IMR-90 (cell line): ENCODE measurements around the gene FOXO3. TPM values are rescaled to one million over a fixed set of nuclear protein-coding genes. Genes with fewer than 3 reads are reported as not detected.

ENCODE experiments used
- ATAC-seq: fragments of 200-7000 bp; cut with Tn5 transposase; 2 replicates; pipeline ENCODE4 v1.9.1; 2020; ENCODE audit warnings: low read depth, mild to moderate bottlenecking, moderate library complexity
- BruUV-seq: library from RNA; stranded (reverse); fragments of 400-500 nt; replicated peaks from 2 replicates; lab custom pipeline; 2021; lab: Mats Ljungman, UMichigan
- CTCF ChIA-PET: fragments of 300-600 bp; formaldehyde crosslinking; extraction: SDS; loops from one replicate; lab custom pipeline; 2021; ENCODE audit warnings: antibody characterized with exemption; lab: Yijun Ruan, JAX
- POLR2A ChIA-PET: fragments of 300-600 bp; sonication (Branson Sonifier 250); formaldehyde crosslinking; loops from one replicate; lab custom pipeline; 2022; ENCODE audit warnings: antibody characterized with exemption; ENCODE audit not compliant: unreplicated experiment; lab: Charles Lee
- DNase-seq: peaks from one replicate; pipeline ENCODE4 v3.0.0; 2013
- H2AFZ ChIP-seq: replicated peaks from 2 replicates; pipeline ENCODE3; 2013; ENCODE audit warnings: low read length, mild to moderate bottlenecking; ENCODE audit not compliant: poor library complexity
- H2AK5ac ChIP-seq: 2 replicates; pipeline ENCODE4 v1.6.1; 2013; ENCODE audit warnings: low read depth, low read length, inconsistent platforms
- H2AK9ac ChIP-seq: replicated peaks from 2 replicates; pipeline ENCODE3; 2013; ENCODE audit warnings: mild to moderate bottlenecking, low read depth, low read length, moderate library complexity; ENCODE audit not compliant: poor library complexity
- H2BK120ac ChIP-seq: 2 replicates; pipeline ENCODE4 v1.6.1; 2013; ENCODE audit warnings: low read depth, low read length, inconsistent platforms
- H2BK15ac ChIP-seq: 3 replicates; pipeline ENCODE4 v1.6.1; 2013; ENCODE audit warnings: low read depth, low read length, inconsistent platforms
- H2BK20ac ChIP-seq: 2 replicates; pipeline ENCODE4 v1.6.1; 2013; ENCODE audit warnings: low read depth, mild to moderate bottlenecking, inconsistent platforms, low read length, moderate library complexity
- H2BK5ac ChIP-seq: 2 replicates; pipeline ENCODE4 v1.6.1; 2013; ENCODE audit warnings: mild to moderate bottlenecking, low read depth, low read length, inconsistent platforms; ENCODE audit not compliant: poor library complexity, severe bottlenecking
- H3K14ac ChIP-seq: replicated peaks from 2 replicates; pipeline ENCODE4 v1.6.1; 2013; ENCODE audit warnings: low read depth, low read length, inconsistent platforms
- H3K18ac ChIP-seq: 2 replicates; pipeline ENCODE4 v1.6.1; 2013; ENCODE audit warnings: low read depth, low read length, control low read depth
- H3K23ac ChIP-seq: 2 replicates; pipeline ENCODE4 v1.6.1; 2013; ENCODE audit warnings: low read depth, low read length, inconsistent platforms
- H3K27ac ChIP-seq: 2 replicates; pipeline ENCODE4 v1.5.1; 2013; ENCODE audit warnings: mild to moderate bottlenecking, control low read depth, low read length; ENCODE audit not compliant: insufficient read depth
- H3K27me3 ChIP-seq: 2 replicates; pipeline ENCODE4 v1.6.1; 2013; ENCODE audit warnings: low read length; ENCODE audit not compliant: control insufficient read depth, insufficient read depth
- H3K36me3 ChIP-seq: 2 replicates; pipeline ENCODE4 v1.6.1; 2013; ENCODE audit warnings: low read length, mixed read lengths; ENCODE audit not compliant: control insufficient read depth, insufficient read depth
- H3K4ac ChIP-seq: 2 replicates; pipeline ENCODE4 v1.6.1; 2013; ENCODE audit warnings: low read depth, low read length, inconsistent platforms
- H3K4me1 ChIP-seq: 2 replicates; pipeline ENCODE4 v1.6.1; 2013; ENCODE audit warnings: low read length, mixed read lengths; ENCODE audit not compliant: control insufficient read depth, insufficient read depth
- H3K4me2 ChIP-seq: 2 replicates; pipeline ENCODE4 v1.6.1; 2013; ENCODE audit warnings: low read depth, mild to moderate bottlenecking, control low read depth, low read length, moderate library complexity
- H3K4me3 ChIP-seq: 2 replicates; pipeline ENCODE4 v1.5.1; 2013; ENCODE audit warnings: low read depth, mild to moderate bottlenecking, control low read depth, low read length, moderate library complexity; ENCODE audit not compliant: insufficient read depth
- H3K56ac ChIP-seq: 2 replicates; pipeline ENCODE4 v1.6.1; 2013; ENCODE audit warnings: low read length, inconsistent platforms; ENCODE audit not compliant: insufficient read depth; ENCODE audit errors: extremely low read depth
- H3K79me1 ChIP-seq, 2 experiments: 2 replicates each; pipeline ENCODE4 v1.6.1; 2013; ENCODE audit warnings: low read length in 2 of 2, inconsistent platforms in 1 of 2, low read depth in 1 of 2
- H3K9ac ChIP-seq: 2 replicates; pipeline ENCODE4 v1.6.1; 2013; ENCODE audit warnings: low read depth, low read length, control low read depth
- H3K9me1 ChIP-seq: 2 replicates; pipeline ENCODE4 v1.6.1; 2013; ENCODE audit warnings: low read length, inconsistent platforms; ENCODE audit not compliant: insufficient read depth
- H3K9me3 ChIP-seq: 2 replicates; pipeline ENCODE4 v1.6.1; 2013; ENCODE audit warnings: low read length; ENCODE audit not compliant: control insufficient read depth, insufficient read depth
- H4K20me1 ChIP-seq: 2 replicates; pipeline ENCODE4 v1.6.1; 2013; ENCODE audit warnings: low read length, inconsistent platforms; ENCODE audit not compliant: insufficient read depth
- H4K5ac ChIP-seq: 2 replicates; pipeline ENCODE4 v1.6.1; 2013; ENCODE audit warnings: mild to moderate bottlenecking, low read depth, low read length, control low read depth
- H4K8ac ChIP-seq, 2 experiments: 2 replicates each; pipeline ENCODE4 v1.6.1; 2013; ENCODE audit warnings: low read depth in 2 of 2, low read length in 2 of 2, control low read depth in 1 of 2, inconsistent platforms in 1 of 2
- H4K91ac ChIP-seq: 2 replicates; pipeline ENCODE4 v1.6.1; 2013; ENCODE audit warnings: low read depth, low read length, inconsistent platforms; ENCODE audit not compliant: insufficient read depth
- BHLHE40 ChIP-seq: fragments of 150-350 bp; IDR thresholded peaks from 2 replicates; pipeline ENCODE4 v1.6.1; 2016; ENCODE audit warnings: mild to moderate bottlenecking, low read depth, low read length
- CEBPB ChIP-seq: IDR thresholded peaks from 2 replicates; pipeline ENCODE4 v1.6.1; 2012; ENCODE audit warnings: low read depth, low read length, improper control_type of control experiment
- CHD1 ChIP-seq: IDR thresholded peaks from 2 replicates; pipeline ENCODE4 v1.6.1; 2012; ENCODE audit warnings: low read depth, low read length, improper control_type of control experiment
- ELK1 ChIP-seq: fragments of 150-350 bp; IDR thresholded peaks from 2 replicates; pipeline ENCODE4 v1.6.1; 2016; ENCODE audit warnings: low read depth, mild to moderate bottlenecking, low read length, moderate library complexity, borderline replicate concordance
- FOS ChIP-seq: fragments of 150-350 bp; IDR thresholded peaks from 2 replicates; pipeline ENCODE4 v1.6.1; 2016; ENCODE audit warnings: low read depth, low read length
- MAFK ChIP-seq: IDR thresholded peaks from 2 replicates; pipeline ENCODE4 v1.6.1; 2012; ENCODE audit warnings: low read depth, low read length, improper control_type of control experiment
- MAZ ChIP-seq: IDR thresholded peaks from 2 replicates; pipeline ENCODE4 v1.6.1; 2012; ENCODE audit warnings: low read depth, mild to moderate bottlenecking, low read length, improper control_type of control experiment, moderate library complexity, borderline replicate concordance
- MXI1 ChIP-seq: IDR thresholded peaks from 2 replicates; pipeline ENCODE4 v1.6.1; 2012; ENCODE audit warnings: low read depth, mild to moderate bottlenecking, low read length, moderate library complexity, borderline replicate concordance
- NFE2L2 ChIP-seq: fragments of 150-350 bp; IDR thresholded peaks from 2 replicates; pipeline ENCODE4 v1.6.1; 2016; ENCODE audit warnings: low read depth, mild to moderate bottlenecking, low read length
- POLR2A ChIP-seq: IDR thresholded peaks from 2 replicates; pipeline ENCODE4 v1.6.1; 2012; ENCODE audit warnings: mild to moderate bottlenecking, low read depth, low read length
- RAD21 ChIP-seq: IDR thresholded peaks from 2 replicates; pipeline ENCODE4 v1.6.1; 2012; ENCODE audit warnings: low read length, improper control_type of control experiment
- RCOR1 ChIP-seq: IDR thresholded peaks from 2 replicates; pipeline ENCODE4 v1.6.1; 2012; ENCODE audit warnings: mild to moderate bottlenecking, low read length, improper control_type of control experiment; ENCODE audit not compliant: insufficient replicate concordance
- RFX5 ChIP-seq: IDR thresholded peaks from 2 replicates; pipeline ENCODE4 v1.8.0; 2012; ENCODE audit warnings: low read depth, mild to moderate bottlenecking, low read length, moderate library complexity
- SMC3 ChIP-seq: fragments of 150-350 bp; IDR thresholded peaks from 2 replicates; pipeline ENCODE4 v1.6.1; 2016; ENCODE audit warnings: low read depth, mild to moderate bottlenecking, antibody characterized with exemption, low read length, moderate library complexity
- USF2 ChIP-seq: fragments of 150-350 bp; IDR thresholded peaks from 2 replicates; pipeline ENCODE4 v1.6.1; 2017; ENCODE audit warnings: mild to moderate bottlenecking, antibody characterized with exemption, low read length, low read depth
- WGBS, 2 experiments: methylation state at CpG; one replicate each; pipeline versions ENCODE4 v1.1.5 to v1.1.7; 2013; ENCODE audit warnings: missing lambda C conversion rate in 2 of 2; ENCODE audit not compliant: insufficient read length in 1 of 2; ENCODE audit errors: extremely low coverage in 2 of 2; 5-methylcytosine and 5-hydroxymethylcytosine counted together
- dilution Hi-C: fragments of 300-500 bp; cut with HindIII; formaldehyde crosslinking; loops from one replicate; pipeline ENCODE4 v1.14.3; 2018; ENCODE audit warnings: low sequenced_read_pairs; ENCODE audit not compliant: unreplicated experiment
- in situ Hi-C: fragments of 300-500 bp; cut with MboI; formaldehyde crosslinking; loops from 3 replicates; pipeline ENCODE4 v1.14.3; 2019; ENCODE audit warnings: low sequenced_read_pairs, inconsistent platforms, mixed read lengths
- intact Hi-C: fragments of 100-400 bp; cut with micrococcal nuclease; formaldehyde crosslinking; loops from 2 replicates; pipeline ENCODE4 v1.10.0; 2022
- polyA plus RNA-seq, 3 experiments: library from polyadenylated mRNA; depleted of rRNA; stranded (reverse); fragments of >200 nt; gene quantifications; 2 replicates each; pipeline ENCODE4 v1.2.3, GENCODE V29; 2012; ENCODE audit warnings: low replicate concordance in 1 of 3
- total RNA-seq: library from RNA; depleted of rRNA; stranded (reverse); fragments of >200 nt; gene quantifications from 2 replicates; pipeline ENCODE4 v1.2.3, GENCODE V29; 2012
- TF ChIP-seq, protein P1 (sequence below): conservative IDR thresholded peaks from 2 replicates; pipeline ENCODE4 v1.5.1; 2012; ENCODE audit warnings: mild to moderate bottlenecking, low read depth, low read length, improper control_type of control experiment

Gene FOXO3
- total and polyA plus RNA-seq, 2 of the 4 experiments (the other 2 are of a cell fraction), result 17.5 to 38.7 TPM

- peaks cover 27 to 81% of the 10 kb centered on the region in 2 experiments for H3K79me1 ChIP-seq
- ChIA-PET POLR2A (no interaction called here), CTCF (no interaction called here)
- dilution Hi-C loops (no loop called here), in situ Hi-C loops (no loop called here), intact Hi-C loops (loop anchor here (5.0 kb wide), 1 partner anchor 208 kb away; no protein-coding TSS in a partner anchor)
- H2AK5ac ChIP-seq, result no peak overlapping the region
- no peak overlapping the region for H3K4me2 ChIP-seq
- TF ChIP-seq SMC3 (no peak), CHD1 (no peak), MAFK (no peak), CEBPB (no peak), RCOR1 (no peak), USF2 (no peak), RAD21 (no peak), ELK1 (no peak), MXI1 (no peak), MAZ (no peak), POLR2A (no peak), NFE2L2 (no peak), BHLHE40 (no peak), RFX5 (no peak), FOS (no peak)
- TF ChIP-seq, protein P1, sequence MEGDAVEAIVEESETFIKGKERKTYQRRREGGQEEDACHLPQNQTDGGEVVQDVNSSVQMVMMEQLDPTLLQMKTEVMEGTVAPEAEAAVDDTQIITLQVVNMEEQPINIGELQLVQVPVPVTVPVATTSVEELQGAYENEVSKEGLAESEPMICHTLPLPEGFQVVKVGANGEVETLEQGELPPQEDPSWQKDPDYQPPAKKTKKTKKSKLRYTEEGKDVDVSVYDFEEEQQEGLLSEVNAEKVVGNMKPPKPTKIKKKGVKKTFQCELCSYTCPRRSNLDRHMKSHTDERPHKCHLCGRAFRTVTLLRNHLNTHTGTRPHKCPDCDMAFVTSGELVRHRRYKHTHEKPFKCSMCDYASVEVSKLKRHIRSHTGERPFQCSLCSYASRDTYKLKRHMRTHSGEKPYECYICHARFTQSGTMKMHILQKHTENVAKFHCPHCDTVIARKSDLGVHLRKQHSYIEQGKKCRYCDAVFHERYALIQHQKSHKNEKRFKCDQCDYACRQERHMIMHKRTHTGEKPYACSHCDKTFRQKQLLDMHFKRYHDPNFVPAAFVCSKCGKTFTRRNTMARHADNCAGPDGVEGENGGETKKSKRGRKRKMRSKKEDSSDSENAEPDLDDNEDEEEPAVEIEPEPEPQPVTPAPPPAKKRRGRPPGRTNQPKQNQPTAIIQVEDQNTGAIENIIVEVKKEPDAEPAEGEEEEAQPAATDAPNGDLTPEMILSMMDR, result no peak
- H2BK5ac ChIP-seq, result no peak overlapping the region
- no TSS peak for BruUV-seq
- no peak overlapping the region for H3K9ac ChIP-seq
- H3K23ac ChIP-seq, result peak overlapping the region; percentile 44; the same call in 1 of the 2 replicates
- no peak overlapping the region for H3K4ac ChIP-seq
- peaks cover 16% of the 10 kb centered on the region for H3K4me1 ChIP-seq
- H3K4me3 ChIP-seq, result no peak overlapping the region
- no peak overlapping the region for H3K27ac ChIP-seq
- WGBS, 2 experiments, result 69% methylated on average over 2 of the region's 4 CpGs; no CpG with 5 or more reads in 1 of the 2 experiments
- no peaks in the 10 kb centered on the region for H3K9me3 ChIP-seq
- no peak for DNase-seq
- H4K5ac ChIP-seq, result no peak overlapping the region
- peak overlapping the region; percentile 65; the same call in 1 of the 2 replicates for H3K14ac ChIP-seq
- H3K27me3 ChIP-seq, result no peaks in the 10 kb centered on the region
- no peak overlapping the region for H3K18ac ChIP-seq
- peaks cover 24% of the 10 kb centered on the region for H3K9me1 ChIP-seq
- H3K36me3 ChIP-seq, result peaks cover 18% of the 10 kb centered on the region
- H4K91ac ChIP-seq, result no peak overlapping the region
- H2AK9ac ChIP-seq, result no peak overlapping the region
- no peak overlapping the region for H2BK120ac ChIP-seq
- H4K20me1 ChIP-seq, result peaks cover 62% of the 10 kb centered on the region
- no peak overlapping the region for H4K8ac ChIP-seq
- H2BK15ac ChIP-seq, result no peak overlapping the region
- no peak overlapping the region for H2AFZ ChIP-seq
- no peak overlapping the region for H2BK20ac ChIP-seq
- no peak for ATAC-seq
- H3K56ac ChIP-seq, result no peak overlapping the region
Measured at GRCh38 chr6:108574457-108575141, 13.9 kb downstream of the FOXO3 start.
